Measurements from ENCODE around the gene RCL1. TPM values are rescaled to one million over a fixed set of nuclear protein-coding genes. Genes with fewer than 3 reads are reported as not detected.

The RCL1 gene
- total and polyA plus RNA-seq, 7 experiments from 2014 or later = 21.5 to 39.4 (median 24.2) TPM

GRCh38 chr9:4850603-4851310 is 58.0 kb downstream of the RCL1 start:
- Mint-ChIP-seq H3K27ac (peak overlapping the region in 6 of 9 donors; percentile 20 to 77 (median 57)), H3K27me3 (no peaks in the 10 kb centered on the region), H3K4me3 (peak overlapping the region in 1 of 10 donors; percentile 19), H3K36me3 (peaks cover 12 to 37% (median 23%) of the 10 kb centered on the region in 5 donors), H3K9me3 (peaks cover 0 to 1% (median 0%) of the 10 kb centered on the region in 11 donors), H3K4me1 (peaks cover 0 to 17% (median 0%) of the 10 kb centered on the region in 7 donors)
- CTCF ChIA-PET = interaction anchor here (0.6 to 0.7 kb wide), 2 partner anchors 616 to 1526 kb away, joined by 3 to 5 read pairs; no protein-coding TSS in a partner anchor
- ATAC-seq (peak; percentile 45), DNase-seq (no peak)
- H3K36me3 ChIP-seq (ENCODE audit: control insufficient read depth in 2 of 3, insufficient read depth in 3 of 3, low read length in 3 of 3) = peaks cover 0 to 62% (median under 1%) of the 10 kb centered on the region in 3 experiments
- no peak overlapping the region for H3K27ac ChIP-seq (ENCODE audit: low read depth, low read length)
- intact Hi-C loops (cut with micrococcal nuclease) = no loop called here
- no peaks in the 10 kb centered on the region for H3K9me3 ChIP-seq (ENCODE audit: control insufficient read depth in 2 of 3, low read length in 3 of 3)
- no peaks in the 10 kb centered on the region for H3K27me3 ChIP-seq (ENCODE audit: control insufficient read depth in 2 of 2, insufficient read depth in 2 of 2, low read length in 2 of 2)
- no peaks in the 10 kb centered on the region for H3K4me1 ChIP-seq (ENCODE audit: control insufficient read depth in 2 of 2, insufficient read depth in 2 of 2, low read length in 2 of 2)
- POLR2A ChIA-PET = interaction anchor here (0.6 to 1.6 kb wide), 2 partner anchors 58 to 570 kb away, joined by 3 to 5 read pairs; partner anchors contain the start of gene RCL1
- no peak overlapping the region for H3K4me3 ChIP-seq (ENCODE audit: low read length)

DNA sequence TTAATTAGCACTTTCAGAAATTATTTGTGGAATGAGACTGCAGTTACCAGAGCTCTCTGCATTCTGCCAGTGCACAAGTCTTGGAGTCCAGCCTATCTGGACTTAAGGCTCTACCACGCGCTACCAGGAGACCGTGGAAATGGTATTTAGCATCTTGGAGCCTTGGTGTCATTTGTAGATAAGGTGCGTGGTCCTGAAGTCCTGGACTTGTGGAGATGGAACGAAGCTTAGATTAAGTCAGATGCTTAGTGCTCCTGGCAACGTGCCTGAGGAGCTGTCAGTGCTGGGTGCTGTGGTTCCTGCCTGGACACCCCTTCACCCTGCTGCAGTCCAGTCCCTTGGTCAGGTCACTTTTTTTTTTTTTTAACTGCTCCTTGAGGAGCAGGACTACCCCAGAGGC is 59.7 kb downstream of the RCL1 start:
- peaks cover 0 to 3% (median 0%) of the 10 kb centered on the region in 11 donors for H3K9me3 Mint-ChIP-seq
- Histone ChIP-seq H3K4me1 (ENCODE audit: control insufficient read depth in 2 of 2, insufficient read depth in 2 of 2, low read length in 2 of 2) (no peaks in the 10 kb centered on the region), H3K4me3 (ENCODE audit: low read length) (no peak overlapping the region), H3K27me3 (ENCODE audit: control insufficient read depth in 2 of 2, insufficient read depth in 2 of 2, low read length in 2 of 2) (no peaks in the 10 kb centered on the region), H3K9me3 (ENCODE audit: control insufficient read depth in 2 of 3, low read length in 3 of 3) (no peaks in the 10 kb centered on the region), H3K36me3 (ENCODE audit: control insufficient read depth in 2 of 3, insufficient read depth in 3 of 3, low read length in 3 of 3) (peaks cover 0 to 62% (median 0%) of the 10 kb centered on the region in 3 experiments), H3K27ac (ENCODE audit: low read depth, low read length) (no peak overlapping the region)
- POLR2A ChIA-PET = interaction anchor here (0.6 kb wide), 1 partner anchor 1417 kb away, joined by 3 read pairs; no protein-coding TSS in a partner anchor
- no peak overlapping the region for H3K27ac Mint-ChIP-seq
- no peak overlapping the region for H3K4me3 Mint-ChIP-seq
- ATAC-seq (no peak), DNase-seq (no peak)
- peaks cover 10 to 46% (median 31%) of the 10 kb centered on the region in 5 donors for H3K36me3 Mint-ChIP-seq
- H3K27me3 Mint-ChIP-seq = no peaks in the 10 kb centered on the region
- CTCF ChIA-PET = no interaction called here
- intact Hi-C loops (cut with micrococcal nuclease) = no loop called here
- peaks cover 0 to 27% (median 2%) of the 10 kb centered on the region in 7 donors for H3K4me1 Mint-ChIP-seq

DNA sequence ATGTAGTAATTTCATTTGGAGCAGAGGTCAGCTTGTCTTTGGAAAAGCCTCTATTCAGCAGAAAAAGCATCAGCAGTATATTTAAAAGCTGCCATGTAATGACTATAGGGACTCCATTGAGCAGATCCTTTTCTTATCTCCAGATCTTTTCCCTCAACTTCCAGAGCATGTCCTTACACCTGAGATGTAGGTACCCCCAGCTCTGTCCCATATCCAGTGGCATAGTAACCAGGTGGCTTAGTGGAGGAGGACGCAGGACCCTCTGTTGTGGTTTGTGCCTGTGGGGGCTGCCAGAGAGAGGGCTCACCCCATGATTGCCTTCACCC is 61.5 kb downstream of the RCL1 start:
- POLR2A ChIA-PET = no interaction called here
- CTCF ChIA-PET = interaction anchor here (0.7 kb wide), 1 partner anchor 135 kb away, joined by 3 read pairs; no protein-coding TSS in a partner anchor
- H3K4me1 Mint-ChIP-seq = peaks cover 0 to 27% (median 2%) of the 10 kb centered on the region in 7 donors
- H3K4me3 Mint-ChIP-seq = no peak overlapping the region
- Histone ChIP-seq H3K4me1 (ENCODE audit: control insufficient read depth in 2 of 2, insufficient read depth in 2 of 2, low read length in 2 of 2) (no peaks in the 10 kb centered on the region), H3K4me3 (ENCODE audit: low read length) (no peak overlapping the region), H3K36me3 (ENCODE audit: control insufficient read depth in 2 of 3, insufficient read depth in 3 of 3, low read length in 3 of 3) (peaks cover 0 to 58% (median 7%) of the 10 kb centered on the region in 3 experiments), H3K27me3 (ENCODE audit: control insufficient read depth in 2 of 2, insufficient read depth in 2 of 2, low read length in 2 of 2) (no peaks in the 10 kb centered on the region), H3K9me3 (ENCODE audit: control insufficient read depth in 2 of 3, low read length in 3 of 3) (no peaks in the 10 kb centered on the region), H3K27ac (ENCODE audit: low read depth, low read length) (no peak overlapping the region)
- ATAC-seq = no peak
- peaks cover 0 to 3% (median 0%) of the 10 kb centered on the region in 11 donors for H3K9me3 Mint-ChIP-seq
- H3K27me3 Mint-ChIP-seq = no peaks in the 10 kb centered on the region
- H3K36me3 Mint-ChIP-seq = peaks cover 18 to 64% (median 43%) of the 10 kb centered on the region in 5 donors
- no peak overlapping the region for H3K27ac Mint-ChIP-seq
- intact Hi-C loops (cut with micrococcal nuclease) = no loop called here
- DNase-seq = no peak

DNA sequence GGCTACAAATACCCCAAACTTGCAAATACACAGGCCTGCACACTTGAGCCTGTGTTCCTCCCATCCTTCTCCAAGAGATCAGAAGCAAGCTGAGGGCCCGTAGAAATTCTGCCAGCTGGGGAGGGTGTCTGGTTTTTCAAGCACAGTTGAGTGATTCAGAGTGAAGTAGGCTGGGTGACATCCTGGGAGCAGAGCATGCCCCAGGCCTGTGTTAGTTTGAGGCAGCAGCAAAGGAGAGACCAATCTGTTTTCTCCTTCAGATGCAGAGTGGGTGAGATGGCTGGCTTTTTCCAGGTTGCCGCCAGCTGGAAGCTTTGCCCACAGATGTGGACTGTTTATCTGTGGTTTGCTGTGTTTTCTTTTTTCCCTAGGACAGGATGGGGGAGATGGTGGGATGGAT is 63.1 kb downstream of the RCL1 start:
- intact Hi-C loops (cut with micrococcal nuclease) = no loop called here
- no peaks in the 10 kb centered on the region for H3K4me1 ChIP-seq (ENCODE audit: control insufficient read depth in 2 of 2, insufficient read depth in 2 of 2, low read length in 2 of 2)
- no peaks in the 10 kb centered on the region for H3K9me3 ChIP-seq (ENCODE audit: control insufficient read depth in 2 of 3, low read length in 3 of 3)
- no peak overlapping the region for H3K27ac ChIP-seq (ENCODE audit: low read depth, low read length)
- ATAC-seq = no peak
- no peak overlapping the region for H3K4me3 Mint-ChIP-seq
- peaks cover 0 to 3% (median 0%) of the 10 kb centered on the region in 11 donors for H3K9me3 Mint-ChIP-seq
- peak overlapping the region in 1 of 9 donors; percentile 1 for H3K27ac Mint-ChIP-seq
- ChIA-PET POLR2A (no interaction called here), CTCF (no interaction called here)
- peaks cover 0 to 23% (median 2%) of the 10 kb centered on the region in 7 donors for H3K4me1 Mint-ChIP-seq
- H3K27me3 ChIP-seq (ENCODE audit: control insufficient read depth in 2 of 2, insufficient read depth in 2 of 2, low read length in 2 of 2) = no peaks in the 10 kb centered on the region
- H3K36me3 Mint-ChIP-seq = peaks cover 20 to 77% (median 48%) of the 10 kb centered on the region in 5 donors
- H3K36me3 ChIP-seq (ENCODE audit: control insufficient read depth in 2 of 3, insufficient read depth in 3 of 3, low read length in 3 of 3) = peaks cover 0 to 49% (median 7%) of the 10 kb centered on the region in 3 experiments
- no peak overlapping the region for H3K4me3 ChIP-seq (ENCODE audit: low read length)
- H3K27me3 Mint-ChIP-seq = no peaks in the 10 kb centered on the region
- DNase-seq = no peak

- Histone ChIP-seq H3K4me1 (ENCODE audit: control insufficient read depth in 2 of 2, insufficient read depth in 2 of 2, low read length in 2 of 2) (no peaks in the 10 kb centered on the region), H3K27ac (ENCODE audit: low read depth, low read length) (no peak overlapping the region), H3K4me3 (ENCODE audit: low read length) (no peak overlapping the region), H3K36me3 (ENCODE audit: control insufficient read depth in 2 of 3, insufficient read depth in 3 of 3, low read length in 3 of 3) (peaks cover 0 to 51% (median 7%) of the 10 kb centered on the region in 3 experiments), H3K27me3 (ENCODE audit: control insufficient read depth in 2 of 2, insufficient read depth in 2 of 2, low read length in 2 of 2) (no peaks in the 10 kb centered on the region), H3K9me3 (ENCODE audit: control insufficient read depth in 2 of 3, low read length in 3 of 3) (no peaks in the 10 kb centered on the region)
- ChIA-PET POLR2A (no interaction called here), CTCF (no interaction called here)
- ATAC-seq (no peak), DNase-seq (no peak)
- Mint-ChIP-seq H3K27me3 (no peaks in the 10 kb centered on the region), H3K27ac (no peak overlapping the region), H3K4me1 (peaks cover 0 to 17% (median 2%) of the 10 kb centered on the region in 7 donors), H3K36me3 (peaks cover 20 to 82% (median 49%) of the 10 kb centered on the region in 5 donors), H3K9me3 (peaks cover 0 to 3% (median 0%) of the 10 kb centered on the region in 11 donors), H3K4me3 (no peak overlapping the region)
- intact Hi-C loops (cut with micrococcal nuclease) = no loop called here
Measured at GRCh38 chr9:4857163-4857810, 64.5 kb downstream of the RCL1 start.

- H3K4me3 Mint-ChIP-seq = no peak overlapping the region
- H3K4me1 ChIP-seq (ENCODE audit: control insufficient read depth in 2 of 2, insufficient read depth in 2 of 2, low read length in 2 of 2) = no peaks in the 10 kb centered on the region
- ATAC-seq (no peak), DNase-seq (no peak)
- POLR2A ChIA-PET = no interaction called here
- H3K27me3 Mint-ChIP-seq = no peaks in the 10 kb centered on the region
- H3K27me3 ChIP-seq (ENCODE audit: control insufficient read depth in 2 of 2, insufficient read depth in 2 of 2, low read length in 2 of 2) = no peaks in the 10 kb centered on the region
- no peak overlapping the region for H3K27ac ChIP-seq (ENCODE audit: low read depth, low read length)
- no peak overlapping the region for H3K4me3 ChIP-seq (ENCODE audit: low read length)
- H3K27ac Mint-ChIP-seq = peak overlapping the region in 1 of 9 donors; percentile 1
- peaks cover 0 to 3% (median 0%) of the 10 kb centered on the region in 11 donors for H3K9me3 Mint-ChIP-seq
- H3K36me3 ChIP-seq (ENCODE audit: control insufficient read depth in 2 of 3, insufficient read depth in 3 of 3, low read length in 3 of 3) = peaks cover 0 to 43% (median 7%) of the 10 kb centered on the region in 3 experiments
- no peaks in the 10 kb centered on the region for H3K9me3 ChIP-seq (ENCODE audit: control insufficient read depth in 2 of 3, low read length in 3 of 3)
- CTCF ChIA-PET = no interaction called here
- H3K36me3 Mint-ChIP-seq = peaks cover 22 to 74% (median 49%) of the 10 kb centered on the region in 5 donors
- H3K4me1 Mint-ChIP-seq = peaks cover 0 to 22% (median 4%) of the 10 kb centered on the region in 7 donors
- intact Hi-C loops (cut with micrococcal nuclease) = no loop called here
Measured at GRCh38 chr9:4859035-4859434, 66.3 kb downstream of the RCL1 start.
